RWPE1 (cell line): ENCODE measurements around the gene RNF168.

Experiments used
- CTCF ChIA-PET: fragments of 350-600 bp; sonication (Branson Sonifier 250); formaldehyde crosslinking; extraction: SDS; loops from one replicate; lab custom pipeline; 2021; lab: Yijun Ruan, JAX
- POLR2A ChIA-PET: fragments of 400-600 bp; formaldehyde crosslinking; extraction: SDS; loops from one replicate; lab custom pipeline; 2020; ENCODE audit warnings: antibody characterized with exemption; ENCODE audit not compliant: low non-redundant PET; lab: Yijun Ruan, JAX
- DNase-seq: peaks from one replicate; pipeline ENCODE4 v3.0.0; 2012; ENCODE audit warnings: low spot score
- H3K27ac ChIP-seq: fragments of 450-650 bp; 2 replicates; pipeline ENCODE4 v1.5.1; 2017
- TF ChIP-seq, protein P1 (sequence below): fragments of 450-650 bp; conservative IDR thresholded peaks from 2 replicates; pipeline ENCODE4 v1.5.1; 2017; ENCODE audit warnings: low read depth, mild to moderate bottlenecking

Gene RNF168

DNA sequence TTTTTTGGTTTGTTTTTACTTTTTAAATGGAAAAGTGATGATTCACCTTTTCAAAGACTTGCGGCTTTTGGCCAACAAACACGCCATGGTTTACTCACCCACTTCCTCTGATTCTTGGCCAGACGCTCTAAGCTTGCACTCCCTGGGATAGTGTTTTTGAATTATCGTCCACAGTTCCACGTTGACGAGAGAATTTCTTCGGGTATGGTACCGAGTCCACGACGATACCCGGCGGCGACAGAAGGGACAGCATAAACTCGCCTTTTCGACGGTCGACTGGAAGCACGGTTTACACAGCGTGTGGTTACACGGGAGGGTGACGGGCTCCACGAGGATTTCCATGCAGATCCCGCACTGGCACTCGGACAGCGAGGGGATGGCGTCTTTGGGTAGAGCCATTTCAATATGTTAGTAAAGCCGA is 783 bp downstream of the RNF168 start:
- peak; percentile 76 for DNase-seq
- ChIA-PET CTCF (no interaction called here), POLR2A (no interaction called here)
- H3K27ac ChIP-seq = peak overlapping the region; percentile 99
- TF ChIP-seq, protein P1, sequence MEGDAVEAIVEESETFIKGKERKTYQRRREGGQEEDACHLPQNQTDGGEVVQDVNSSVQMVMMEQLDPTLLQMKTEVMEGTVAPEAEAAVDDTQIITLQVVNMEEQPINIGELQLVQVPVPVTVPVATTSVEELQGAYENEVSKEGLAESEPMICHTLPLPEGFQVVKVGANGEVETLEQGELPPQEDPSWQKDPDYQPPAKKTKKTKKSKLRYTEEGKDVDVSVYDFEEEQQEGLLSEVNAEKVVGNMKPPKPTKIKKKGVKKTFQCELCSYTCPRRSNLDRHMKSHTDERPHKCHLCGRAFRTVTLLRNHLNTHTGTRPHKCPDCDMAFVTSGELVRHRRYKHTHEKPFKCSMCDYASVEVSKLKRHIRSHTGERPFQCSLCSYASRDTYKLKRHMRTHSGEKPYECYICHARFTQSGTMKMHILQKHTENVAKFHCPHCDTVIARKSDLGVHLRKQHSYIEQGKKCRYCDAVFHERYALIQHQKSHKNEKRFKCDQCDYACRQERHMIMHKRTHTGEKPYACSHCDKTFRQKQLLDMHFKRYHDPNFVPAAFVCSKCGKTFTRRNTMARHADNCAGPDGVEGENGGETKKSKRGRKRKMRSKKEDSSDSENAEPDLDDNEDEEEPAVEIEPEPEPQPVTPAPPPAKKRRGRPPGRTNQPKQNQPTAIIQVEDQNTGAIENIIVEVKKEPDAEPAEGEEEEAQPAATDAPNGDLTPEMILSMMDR = no peak

- ChIA-PET POLR2A (no interaction called here), CTCF (interaction anchor here (0.6 to 1.3 kb wide), 2 partner anchors 22 to 103 kb away, joined by 3 to 4 read pairs; no protein-coding TSS in a partner anchor)
- H3K27ac ChIP-seq = peak overlapping the region; percentile 99
- no peak for DNase-seq
- TF ChIP-seq, protein P1 = no peak
Measured at GRCh38 chr3:196501316-196502044, 2.1 kb downstream of the RNF168 start.

DNA sequence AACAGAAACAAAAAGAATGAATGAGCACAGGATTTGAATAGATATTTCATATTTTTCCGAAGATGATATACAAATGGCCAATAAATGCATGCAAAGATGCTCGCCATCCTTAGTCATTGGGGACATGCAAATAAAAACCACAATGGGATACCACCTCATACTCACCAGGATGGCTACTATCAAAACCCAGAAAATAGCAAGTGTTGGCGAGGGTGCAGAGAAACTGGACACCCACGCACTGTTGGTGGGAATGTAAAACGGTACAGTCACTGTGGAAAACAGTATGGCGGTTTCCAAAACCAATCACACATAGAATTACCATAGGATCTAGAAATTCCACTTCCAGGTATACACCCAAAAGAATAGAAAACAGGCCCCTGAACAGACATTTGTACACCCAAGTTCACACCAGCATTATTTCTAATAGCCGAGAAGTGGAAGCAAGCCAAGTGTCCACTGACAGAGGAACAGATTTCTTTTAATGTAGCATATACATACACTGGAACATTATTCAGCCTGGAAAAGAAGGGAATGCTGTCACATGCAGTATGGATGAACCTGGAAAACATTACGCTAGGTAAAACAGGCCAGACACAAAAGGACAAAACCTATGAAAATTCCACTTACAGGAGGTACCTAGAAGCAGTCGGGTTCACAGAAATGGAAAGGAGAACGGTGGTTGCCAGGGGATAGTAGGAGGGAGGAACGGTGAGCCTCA is 3.6 kb downstream of the RNF168 start:
- CTCF ChIA-PET = no interaction called here
- POLR2A ChIA-PET = no interaction called here
- TF ChIP-seq, protein P1 = no peak
- DNase-seq = no peak
- H3K27ac ChIP-seq = peak overlapping the region; percentile 82

DNA sequence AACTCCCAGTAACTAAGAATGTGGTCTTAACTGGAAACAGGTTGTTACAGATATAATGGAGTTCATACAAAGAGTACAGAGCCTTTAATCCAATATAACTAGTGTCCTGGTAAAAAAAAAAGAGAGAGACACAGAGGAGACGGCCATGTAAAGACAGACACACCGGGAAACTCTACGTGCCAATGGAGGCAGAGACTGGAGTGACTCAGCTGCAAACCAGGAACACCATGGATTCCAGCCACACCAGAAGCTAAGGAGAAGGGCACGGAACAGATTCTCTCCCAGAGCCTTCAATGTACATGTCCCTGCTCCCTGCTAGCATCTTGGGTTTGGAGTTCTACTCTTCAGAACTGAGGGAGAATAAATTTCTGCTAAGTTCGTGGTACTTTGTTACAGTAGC is 4.5 kb downstream of the RNF168 start:
- ChIA-PET CTCF (no interaction called here), POLR2A (no interaction called here)
- no peak for DNase-seq
- H3K27ac ChIP-seq = no peak overlapping the region; the same call in 1 of the 2 replicates
- TF ChIP-seq, protein P1 = no peak

GRCh38 chr3:196498297-196498696 is 5.3 kb downstream of the RNF168 start:
- 0 out of 2 replicates have a peak overlapping the region, but pooled peaks have one; percentile 9 for H3K27ac ChIP-seq
- ChIA-PET CTCF (interaction anchor here (0.5 kb wide), 1 partner anchor 24 kb away, joined by 6 read pairs; no protein-coding TSS in a partner anchor), POLR2A (no interaction called here)
- DNase-seq = no peak
- TF ChIP-seq, protein P1 = no peak

DNA sequence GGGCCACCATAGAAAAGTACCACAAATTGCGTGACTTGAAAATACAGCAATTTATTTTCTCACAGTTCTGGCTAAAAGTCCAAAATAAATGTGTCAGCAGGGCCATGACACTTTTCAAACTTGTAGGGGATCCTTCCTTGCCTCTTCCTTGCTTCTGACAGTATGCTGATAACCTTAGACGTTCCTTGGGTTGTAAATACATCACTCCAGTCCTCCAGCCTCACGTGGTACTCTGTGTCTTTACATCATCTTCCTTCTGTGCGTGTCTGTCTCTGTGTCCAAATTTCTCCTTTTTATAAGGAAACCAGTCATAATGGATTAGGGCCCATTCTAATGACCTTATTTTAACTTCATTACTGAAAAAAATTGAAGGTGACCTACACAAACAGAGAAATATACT is 7.4 kb downstream of the RNF168 start:
- H3K27ac ChIP-seq = no peak overlapping the region
- DNase-seq = no peak
- CTCF ChIA-PET = no interaction called here
- TF ChIP-seq, protein P1 = no peak
- POLR2A ChIA-PET = no interaction called here
